ENCODE results near the gene KIF3B.

Gene KIF3B

GRCh38 chr20:32357869-32358631, 80.6 kb downstream of the KIF3B start, which contains the start of gene ASXL1:
Gene ASXL1 (plus strand): TSS chr20:32358331. CDS start chr20:32358776, 445 bp downstream.
- H2BK120ac ChIP-seq (ENCODE audit: low read depth, low read length): peak within 1 kb of the TSS; percentile 100
- peak within 1 kb of the TSS; percentile 95 for H4K8ac ChIP-seq (ENCODE audit: low read length)
- H3K4ac ChIP-seq (ENCODE audit: low read depth in 1 of 2, low read length in 2 of 2): peak within 1 kb of the TSS; percentile 99
- H3K23ac ChIP-seq (ENCODE audit: low read length in 2 of 2): peak within 1 kb of the TSS in 1 of 2 experiments; percentile 71
- no peaks in the 10 kb centered on the region for H3K27me3 ChIP-seq (ENCODE audit: control insufficient read depth in 1 of 2, insufficient read depth in 1 of 2, low read length in 2 of 2)
- H3K4me1 ChIP-seq (ENCODE audit: control insufficient read depth, insufficient read depth, low read depth, low read length): peaks cover 5% of the 10 kb centered on the region
- under 1% methylated on average over 59 of the region's 83 CpGs for WGBS
- H3K9ac ChIP-seq (ENCODE audit: low read length): peak within 1 kb of the TSS; percentile 97
- peak within 1 kb of the TSS; percentile 99 to 100 for H3K18ac ChIP-seq (ENCODE audit: low read depth in 1 of 2, low read length in 2 of 2)
- H2AK5ac ChIP-seq (ENCODE audit: low read length, severe bottlenecking): peak within 1 kb of the TSS; percentile 72
- DNase-seq: peak; percentile 99
- H2BK15ac ChIP-seq (ENCODE audit: low read depth, poor library complexity, severe bottlenecking): peak within 1 kb of the TSS; percentile 96
- peak within 1 kb of the TSS; percentile 94 to 98 for H3K4me3 ChIP-seq (ENCODE audit: insufficient read depth in 1 of 2, low read depth in 1 of 2, low read length in 2 of 2)
- H3K27ac ChIP-seq (ENCODE audit: low read length, poor library complexity, severe bottlenecking): peak within 1 kb of the TSS; percentile 97
- peak within 1 kb of the TSS; percentile 100 for H4K91ac ChIP-seq (ENCODE audit: low read length)
- H2BK12ac ChIP-seq (ENCODE audit: low read length in 2 of 2): peak within 1 kb of the TSS; percentile 86 to 96
- peak within 1 kb of the TSS; percentile 100 for H2BK5ac ChIP-seq (ENCODE audit: low read depth, low read length, poor library complexity, severe bottlenecking)
- no peaks in the 10 kb centered on the region for H3K79me1 ChIP-seq (replicated peaks; ENCODE audit: low read length, poor library complexity, severe bottlenecking)
- peak within 1 kb of the TSS; percentile 92 for H2AFZ ChIP-seq (ENCODE audit: low read depth, low read length)
- no peaks in the 10 kb centered on the region for H3K9me3 ChIP-seq (ENCODE audit: control insufficient read depth, low read length)
- H3K4me2 ChIP-seq (ENCODE audit: low read length, poor library complexity, severe bottlenecking): peak within 1 kb of the TSS; percentile 74
- peaks cover 0 to 3% of the 10 kb centered on the region in 2 experiments for H3K36me3 ChIP-seq (ENCODE audit: control insufficient read depth in 1 of 2, insufficient read depth in 2 of 2, low read depth in 1 of 2, low read length in 2 of 2)
- peak within 1 kb of the TSS; percentile 70 to 99 for H3K14ac ChIP-seq (ENCODE audit: low read length in 2 of 2)

- Histone ChIP-seq H3K27me3 (ENCODE audit: control insufficient read depth in 1 of 2, insufficient read depth in 1 of 2, low read length in 2 of 2) (no peaks in the 10 kb centered on the region), H3K4me2 (ENCODE audit: low read length, poor library complexity, severe bottlenecking) (no peak overlapping the region), H3K4me1 (ENCODE audit: control insufficient read depth, insufficient read depth, low read depth, low read length) (peaks cover 6% of the 10 kb centered on the region), H3K14ac (ENCODE audit: low read length in 2 of 2) (peak overlapping the region in 1 of 2 experiments; percentile 70), H3K36me3 (ENCODE audit: control insufficient read depth in 1 of 2, insufficient read depth in 2 of 2, low read depth in 1 of 2, low read length in 2 of 2) (peaks cover 0 to 3% of the 10 kb centered on the region in 2 experiments), H4K8ac (ENCODE audit: low read length) (peak overlapping the region; percentile 95), H2AK5ac (ENCODE audit: low read length, severe bottlenecking) (no peak overlapping the region), H2BK15ac (ENCODE audit: low read depth, poor library complexity, severe bottlenecking) (peak overlapping the region; percentile 96), H2BK5ac (ENCODE audit: low read depth, low read length, poor library complexity, severe bottlenecking) (peak overlapping the region; percentile 100), H3K4me3 (ENCODE audit: insufficient read depth in 1 of 2, low read depth in 1 of 2, low read length in 2 of 2) (peak overlapping the region in 1 of 2 experiments; percentile 98), H2AFZ (ENCODE audit: low read depth, low read length) (no peak overlapping the region), H3K79me1 (replicated peaks; ENCODE audit: low read length, poor library complexity, severe bottlenecking) (no peaks in the 10 kb centered on the region), H3K9ac (ENCODE audit: low read length) (peak overlapping the region; percentile 97), H2BK120ac (ENCODE audit: low read depth, low read length) (peak overlapping the region; percentile 100), H4K91ac (ENCODE audit: low read length) (peak overlapping the region; percentile 100), H3K18ac (ENCODE audit: low read depth in 1 of 2, low read length in 2 of 2) (peak overlapping the region; percentile 99 to 100), H3K27ac (ENCODE audit: low read length, poor library complexity, severe bottlenecking) (no peak overlapping the region), H3K23ac (ENCODE audit: low read length in 2 of 2) (no peak overlapping the region), H3K9me3 (ENCODE audit: control insufficient read depth, low read length) (no peaks in the 10 kb centered on the region), H3K4ac (ENCODE audit: low read depth in 1 of 2, low read length in 2 of 2) (peak overlapping the region in 1 of 2 experiments; percentile 99), H2BK12ac (ENCODE audit: low read length in 2 of 2) (no peak overlapping the region)
- WGBS: 1% methylated on average over 10 of the region's 35 CpGs
- DNase-seq: no peak
Measured at GRCh38 chr20:32358632-32358882, 81.1 kb downstream of the KIF3B start.

GRCh38 chr20:32358883-32359632, 81.6 kb downstream of the KIF3B start:
- peak overlapping the region; percentile 71 for H3K4me2 ChIP-seq (ENCODE audit: low read length, poor library complexity, severe bottlenecking)
- no peak overlapping the region for H2AFZ ChIP-seq (ENCODE audit: low read depth, low read length)
- H3K14ac ChIP-seq (ENCODE audit: low read length in 2 of 2): peak overlapping the region; percentile 70 to 86
- peak overlapping the region; percentile 91 for H3K9ac ChIP-seq (ENCODE audit: low read length)
- peaks cover 7% of the 10 kb centered on the region for H3K4me1 ChIP-seq (ENCODE audit: control insufficient read depth, insufficient read depth, low read depth, low read length)
- H3K27ac ChIP-seq (ENCODE audit: low read length, poor library complexity, severe bottlenecking): peak overlapping the region; percentile 53
- WGBS: 1% methylated on average over 44 of the region's 46 CpGs
- DNase-seq: peak; percentile 79
- H2BK5ac ChIP-seq (ENCODE audit: low read depth, low read length, poor library complexity, severe bottlenecking): peak overlapping the region; percentile 34
- no peaks in the 10 kb centered on the region for H3K9me3 ChIP-seq (ENCODE audit: control insufficient read depth, low read length)
- H3K36me3 ChIP-seq (ENCODE audit: control insufficient read depth in 1 of 2, insufficient read depth in 2 of 2, low read depth in 1 of 2, low read length in 2 of 2): peaks cover 0 to 3% of the 10 kb centered on the region in 2 experiments
- H2BK120ac ChIP-seq (ENCODE audit: low read depth, low read length): peak overlapping the region; percentile 100
- peak overlapping the region; percentile 72 for H4K91ac ChIP-seq (ENCODE audit: low read length)
- no peaks in the 10 kb centered on the region for H3K79me1 ChIP-seq (replicated peaks; ENCODE audit: low read length, poor library complexity, severe bottlenecking)
- H3K18ac ChIP-seq (ENCODE audit: low read depth in 1 of 2, low read length in 2 of 2): peak overlapping the region; percentile 94 to 100
- H3K4ac ChIP-seq (ENCODE audit: low read depth in 1 of 2, low read length in 2 of 2): peak overlapping the region in 1 of 2 experiments; percentile 82
- peak overlapping the region in 1 of 2 experiments; percentile 54 for H3K23ac ChIP-seq (ENCODE audit: low read length in 2 of 2)
- H2BK12ac ChIP-seq (ENCODE audit: low read length in 2 of 2): peak overlapping the region in 1 of 2 experiments; percentile 46
- H4K8ac ChIP-seq (ENCODE audit: low read length): peak overlapping the region; percentile 4
- peak overlapping the region; percentile 96 for H2BK15ac ChIP-seq (ENCODE audit: low read depth, poor library complexity, severe bottlenecking)
- no peaks in the 10 kb centered on the region for H3K27me3 ChIP-seq (ENCODE audit: control insufficient read depth in 1 of 2, insufficient read depth in 1 of 2, low read length in 2 of 2)
- H3K4me3 ChIP-seq (ENCODE audit: insufficient read depth in 1 of 2, low read depth in 1 of 2, low read length in 2 of 2): peak overlapping the region; percentile 86 to 98
- H2AK5ac ChIP-seq (ENCODE audit: low read length, severe bottlenecking): peak overlapping the region; percentile 22
